NCI-H1436 (cell line): ENCODE measurements around the gene ERMARD.

Source experiments
- DNase-seq: peaks from one replicate; lab custom pipeline; 2025; lab: John Stamatoyannopoulos, UW

The ERMARD gene

GRCh38 chr6:169783971-169784820 lies 32.8 kb downstream of the ERMARD start:
- no peak for DNase-seq

- DNase-seq: no peak
These were observed 33.5 kb downstream of the ERMARD start for GRCh38 chr6:169784821-169785340.

GRCh38 chr6:169785566-169785965 lies 34.1 kb downstream of the ERMARD start:
- no peak for DNase-seq

GRCh38 chr6:169786349-169786748 lies 34.9 kb downstream of the ERMARD start:
- DNase-seq: no peak

- no peak for DNase-seq
These were observed 36.4 kb downstream of the ERMARD start for GRCh38 chr6:169787797-169788196.

GRCh38 chr6:169788809-169789145 lies 37.4 kb downstream of the ERMARD start:
- no peak for DNase-seq

- DNase-seq: no peak
These were observed 37.9 kb downstream of the ERMARD start for GRCh38 chr6:169789146-169789943.

GRCh38 chr6:169789944-169790927 lies 38.8 kb downstream of the ERMARD start:
- peak; percentile 79 for DNase-seq

- no peak for DNase-seq
These were observed 40.3 kb downstream of the ERMARD start for GRCh38 chr6:169791721-169792131.

GRCh38 chr6:169792306-169793015 lies 41.0 kb downstream of the ERMARD start:
- DNase-seq: no peak

- no peak for DNase-seq
These were observed 42.0 kb downstream of the ERMARD start for GRCh38 chr6:169793408-169793807.

- DNase-seq: no peak
These were observed 43.1 kb downstream of the ERMARD start for GRCh38 chr6:169794317-169795055.

GRCh38 chr6:169795196-169795595 lies 43.8 kb downstream of the ERMARD start:
- DNase-seq: no peak

- DNase-seq: no peak
These were observed 47.5 kb downstream of the ERMARD start for GRCh38 chr6:169798764-169799473.

GRCh38 chr6:169799474-169799926 lies 48.1 kb downstream of the ERMARD start:
- DNase-seq: no peak

- DNase-seq: no peak
These were observed 48.8 kb downstream of the ERMARD start for GRCh38 chr6:169800116-169800667.

- DNase-seq: no peak
These were observed 49.4 kb downstream of the ERMARD start for GRCh38 chr6:169800668-169801395.

- DNase-seq: no peak
These were observed 50.2 kb downstream of the ERMARD start for GRCh38 chr6:169801396-169802160.
